Measurements from ENCODE around the gene PRPF8.
A peak's percentile ranks its signal among the peaks of the same experiment; 100 is the strongest.
"Not testable (repeated sequence)": the region's sequence is repeated elsewhere in the genome, so short reads cannot be mapped to it uniquely, and the experiment has no call there.

The PRPF8 gene

DNA sequence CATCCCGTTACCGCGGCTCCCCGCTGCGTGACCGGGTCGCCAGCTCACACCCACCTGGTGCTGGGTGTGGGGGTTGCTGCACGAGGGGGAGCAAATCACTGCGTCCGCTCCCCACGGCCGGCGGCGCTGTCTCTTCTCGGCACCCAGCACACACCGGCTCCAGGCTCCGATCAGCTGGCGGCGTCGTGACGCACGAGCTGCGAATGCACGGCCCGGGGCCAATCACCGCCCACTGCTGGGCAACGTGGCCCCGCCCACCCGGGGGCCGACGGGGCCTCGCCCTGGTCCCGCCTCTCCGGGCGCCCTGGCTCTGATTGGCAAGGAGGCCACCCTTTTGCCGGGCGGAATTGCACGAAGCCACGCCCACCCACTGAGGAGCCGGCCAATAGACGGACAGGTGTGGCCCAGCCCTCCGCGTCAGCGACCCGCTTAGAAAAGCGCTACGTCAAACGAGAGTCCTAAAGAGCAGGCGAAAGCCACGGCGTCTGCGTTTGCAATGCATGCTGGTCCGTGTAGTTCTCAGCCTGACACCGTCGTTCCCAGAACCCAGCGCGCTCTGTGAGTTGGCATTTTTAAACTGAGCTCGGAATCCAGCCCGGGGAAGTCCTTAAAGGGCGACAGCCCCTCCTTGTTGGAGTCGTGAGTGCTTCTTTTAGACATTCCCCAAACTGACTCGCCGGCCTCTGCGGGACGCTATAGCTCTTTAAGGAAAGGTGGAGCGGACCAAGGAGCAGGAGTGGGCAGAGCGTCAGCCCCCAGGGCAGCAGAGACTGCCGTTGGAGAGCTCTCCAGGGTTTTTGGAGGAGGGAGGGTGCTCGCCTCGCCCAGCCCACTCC, 31.6 kb upstream of the PRPF8 start:
- peak; percentile 100 for DNase-seq (ENCODE audit: low spot score)

DNA sequence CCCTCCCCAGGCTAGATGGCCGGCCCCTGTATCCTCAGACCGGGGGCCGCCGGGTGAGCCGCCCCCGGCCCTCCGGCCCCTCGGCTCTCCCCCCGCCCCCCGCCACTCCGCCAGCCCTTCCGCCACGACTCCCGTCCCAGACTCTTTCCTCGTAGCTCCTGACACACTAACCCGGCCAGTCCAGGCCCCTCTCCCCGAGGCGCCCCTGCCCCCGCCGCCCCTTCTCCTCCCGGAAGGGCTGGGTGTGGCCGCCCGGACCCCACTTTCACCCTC, 31.1 kb upstream of the PRPF8 start:
- no peak for DNase-seq (ENCODE audit: low spot score)

DNA sequence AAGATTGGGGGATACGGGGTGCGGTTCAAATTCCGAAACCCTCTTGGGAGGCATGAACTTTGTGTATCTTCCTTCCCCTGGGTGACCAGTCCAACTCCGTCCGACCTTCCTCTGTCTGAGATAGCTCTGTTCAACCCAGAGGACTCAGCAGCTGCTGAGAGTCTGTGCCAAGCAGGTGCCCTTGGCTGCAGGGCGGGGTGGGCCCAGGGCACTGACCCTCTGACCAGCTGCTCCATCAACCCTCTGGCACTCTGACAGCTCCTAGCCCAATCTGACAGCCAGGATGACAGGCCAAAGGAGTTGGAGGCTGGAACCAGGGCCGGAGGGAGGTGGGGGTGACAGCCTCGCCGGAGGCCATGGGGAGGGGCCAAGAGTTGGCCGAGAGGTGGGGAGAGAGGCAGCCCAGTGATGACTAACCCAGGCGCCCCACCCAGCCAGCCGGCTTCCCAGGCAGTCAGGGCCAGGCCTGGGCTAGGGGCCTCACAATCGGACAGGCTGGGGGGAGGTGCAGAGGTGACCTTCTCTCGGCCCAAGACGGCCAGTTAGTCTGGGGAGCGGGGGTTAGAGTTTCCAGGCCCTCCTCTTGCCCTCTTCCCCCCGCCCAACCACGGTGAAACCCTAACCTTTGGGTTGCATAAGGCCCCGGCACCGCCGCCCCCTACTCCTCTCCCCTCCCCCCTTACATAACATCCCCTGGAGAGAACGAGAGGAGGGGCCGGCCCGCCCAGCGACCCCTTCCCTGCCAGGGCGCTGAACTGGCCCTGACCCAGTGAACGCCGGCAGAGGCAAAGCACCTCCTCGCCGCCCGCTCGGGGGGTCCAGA, 30.5 kb upstream of the PRPF8 start:
- DNase-seq (ENCODE audit: low spot score): peak; percentile 84

DNA sequence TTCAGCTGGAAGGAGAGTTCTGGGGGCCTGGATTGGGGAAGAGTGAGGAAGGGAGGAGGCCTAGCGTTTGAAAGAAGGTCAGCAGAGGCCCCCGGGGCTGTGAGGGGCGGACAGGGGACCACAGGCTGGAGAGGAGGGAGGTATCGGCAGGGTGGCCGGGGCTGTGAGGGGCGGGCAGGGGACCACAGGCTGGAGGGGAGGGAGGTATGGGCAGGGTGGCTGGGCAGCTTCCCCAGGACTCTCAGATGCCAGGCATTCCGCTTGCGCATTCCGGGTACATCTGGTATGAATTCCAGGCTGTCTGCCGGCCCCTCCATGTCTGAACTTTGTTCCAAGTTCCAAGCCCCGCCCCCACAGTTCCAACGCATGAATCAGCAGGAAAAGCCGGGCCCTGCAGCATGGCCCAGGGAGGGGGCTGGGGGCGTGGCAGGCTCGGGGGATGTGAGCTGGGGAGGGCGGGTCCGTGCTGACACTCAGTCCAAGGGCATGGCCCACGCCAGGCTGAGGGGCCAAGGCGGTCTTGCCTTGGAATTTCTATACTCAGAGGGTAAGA, 29.8 kb upstream of the PRPF8 start:
- DNase-seq (ENCODE audit: low spot score): peak; percentile 95

DNA sequence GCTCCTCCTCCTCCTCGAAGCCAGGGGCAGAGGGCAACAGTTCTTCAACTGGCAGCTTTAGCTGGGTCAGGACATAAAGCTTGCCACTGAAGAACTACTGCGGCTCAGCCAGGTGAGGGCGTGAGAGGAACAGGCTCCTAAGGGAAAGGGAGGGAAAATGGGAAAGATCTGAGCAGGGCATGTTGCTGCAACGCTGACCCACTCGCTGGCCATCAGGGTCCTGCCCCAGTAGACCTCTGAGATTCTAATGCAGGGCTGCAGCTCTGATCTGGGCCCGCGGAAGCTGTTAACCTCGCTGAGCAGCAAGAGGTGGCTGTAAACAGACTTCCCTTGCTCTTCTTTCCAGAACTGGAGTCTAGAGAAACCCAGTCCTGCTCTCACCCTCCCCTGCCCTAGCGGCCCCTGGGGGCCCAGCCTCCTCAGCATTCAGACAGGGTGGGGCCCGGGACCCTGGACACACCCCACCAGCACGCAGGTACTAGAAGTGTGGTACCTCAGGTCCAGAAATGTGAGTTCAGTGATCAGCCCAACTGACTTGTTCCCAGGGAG, 29.3 kb upstream of the PRPF8 start:
- peak; percentile 82 for DNase-seq (ENCODE audit: low spot score)

DNA sequence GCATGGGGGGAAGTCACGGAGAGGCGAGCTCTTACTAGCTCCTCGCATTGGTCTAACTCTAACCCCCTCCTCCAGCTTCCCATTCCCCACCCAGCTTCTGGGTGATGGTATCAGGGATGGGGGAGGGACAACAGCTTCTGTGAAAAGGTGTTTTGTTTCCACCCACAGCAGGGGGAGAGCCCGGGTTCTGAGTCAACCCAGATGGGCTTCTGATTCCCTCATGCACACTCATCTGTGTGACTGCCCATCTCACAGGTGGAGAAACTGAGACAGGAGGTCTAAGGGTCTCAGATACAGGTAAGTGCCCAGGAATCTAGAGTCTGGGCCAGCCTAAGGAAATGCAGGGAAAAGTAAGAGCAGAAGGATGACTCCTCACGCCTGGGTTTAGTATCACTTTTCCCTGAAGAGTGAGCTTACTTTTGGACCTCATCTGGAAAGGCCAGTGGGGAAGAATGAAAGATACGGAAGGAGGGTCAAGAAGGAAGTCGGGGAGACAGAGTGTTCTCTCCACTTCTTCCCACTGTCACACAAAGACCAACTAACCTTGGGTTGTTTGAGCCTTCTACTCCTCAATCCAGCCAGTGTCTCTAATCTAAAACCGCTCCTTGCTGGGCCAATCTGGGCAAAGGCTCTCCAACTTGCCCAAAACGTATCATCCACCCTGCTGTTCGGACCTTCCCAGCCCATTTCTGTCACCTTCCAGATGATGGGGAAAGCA, 28.7 kb upstream of the PRPF8 start:
- DNase-seq (ENCODE audit: low spot score): no peak

DNA sequence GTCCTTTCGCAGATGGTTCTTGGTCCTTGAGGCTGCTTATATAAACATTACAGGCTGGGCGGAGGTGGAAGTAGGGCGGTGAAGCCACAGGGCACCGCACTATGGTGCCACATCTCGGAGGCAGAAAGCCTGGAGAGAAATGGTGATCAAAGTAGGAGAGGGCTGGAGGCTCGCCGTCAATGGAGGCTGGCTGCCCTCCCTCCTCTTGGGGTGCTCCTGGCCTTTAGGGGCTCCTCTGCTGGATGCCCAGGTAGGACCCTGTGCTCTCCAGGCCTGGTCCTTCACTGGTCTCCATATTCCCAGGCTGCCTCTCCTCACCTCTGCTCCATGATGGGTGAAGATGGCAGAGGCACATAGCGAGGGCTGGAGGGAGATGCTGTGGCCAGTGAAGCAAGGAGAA, 27.6 kb upstream of the PRPF8 start:
- DNase-seq (ENCODE audit: low spot score): no peak

DNA sequence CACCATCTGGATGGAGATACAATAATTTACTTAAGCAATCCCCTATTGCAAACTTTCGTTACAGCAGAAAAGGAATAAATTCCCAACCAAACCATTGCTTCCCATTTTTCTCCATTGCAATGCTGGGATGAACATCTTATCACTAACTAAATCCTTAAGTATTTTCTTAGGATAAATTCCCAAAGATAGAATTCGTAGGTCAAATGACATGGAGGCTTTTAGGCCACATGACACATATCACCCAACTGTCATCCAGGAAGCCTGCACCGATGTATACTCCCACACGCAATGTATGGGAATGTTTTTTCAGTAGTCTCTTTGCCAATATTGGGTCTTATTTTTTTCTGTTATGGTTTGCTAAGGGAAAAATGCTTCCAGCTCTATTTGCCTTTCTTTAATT, 27.1 kb upstream of the PRPF8 start:
- no peak for DNase-seq (ENCODE audit: low spot score)

DNA sequence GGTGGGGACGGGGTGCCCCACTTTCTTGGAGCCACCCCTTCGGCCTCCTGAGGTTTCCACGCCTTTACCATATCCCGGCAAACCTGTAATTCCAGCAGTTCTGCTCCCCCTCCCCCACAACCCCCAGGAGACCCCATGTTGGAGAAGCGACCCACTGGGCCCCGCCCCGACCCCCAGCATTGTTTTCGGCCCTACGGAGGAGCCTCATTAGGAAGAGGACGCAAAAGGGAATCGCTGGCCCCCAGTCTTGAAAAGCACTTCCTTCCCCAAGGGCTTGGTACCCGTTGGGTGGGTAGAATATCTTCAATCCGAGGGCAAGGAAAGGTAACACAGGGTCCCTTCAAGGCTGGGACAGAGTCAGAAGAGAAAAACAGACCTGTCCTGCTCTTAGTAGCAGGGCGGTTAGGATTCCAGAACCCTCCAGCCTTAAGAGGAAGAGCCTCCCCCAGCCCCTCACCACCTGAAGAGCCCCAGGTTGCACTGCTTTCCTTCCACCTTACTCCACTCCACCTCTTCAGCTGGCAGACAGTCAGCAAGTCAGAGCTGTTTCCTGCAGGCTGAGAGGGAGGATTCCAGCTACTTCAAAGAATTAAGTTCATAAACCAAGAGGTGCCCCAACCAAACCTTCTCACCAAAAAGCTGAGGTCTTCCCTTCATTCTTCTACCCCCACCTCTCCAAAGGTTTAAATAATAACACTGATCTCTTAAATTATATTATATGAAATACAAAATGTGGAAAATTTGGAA, 26.3 kb upstream of the PRPF8 start:
- no peak for DNase-seq (ENCODE audit: low spot score)

DNA sequence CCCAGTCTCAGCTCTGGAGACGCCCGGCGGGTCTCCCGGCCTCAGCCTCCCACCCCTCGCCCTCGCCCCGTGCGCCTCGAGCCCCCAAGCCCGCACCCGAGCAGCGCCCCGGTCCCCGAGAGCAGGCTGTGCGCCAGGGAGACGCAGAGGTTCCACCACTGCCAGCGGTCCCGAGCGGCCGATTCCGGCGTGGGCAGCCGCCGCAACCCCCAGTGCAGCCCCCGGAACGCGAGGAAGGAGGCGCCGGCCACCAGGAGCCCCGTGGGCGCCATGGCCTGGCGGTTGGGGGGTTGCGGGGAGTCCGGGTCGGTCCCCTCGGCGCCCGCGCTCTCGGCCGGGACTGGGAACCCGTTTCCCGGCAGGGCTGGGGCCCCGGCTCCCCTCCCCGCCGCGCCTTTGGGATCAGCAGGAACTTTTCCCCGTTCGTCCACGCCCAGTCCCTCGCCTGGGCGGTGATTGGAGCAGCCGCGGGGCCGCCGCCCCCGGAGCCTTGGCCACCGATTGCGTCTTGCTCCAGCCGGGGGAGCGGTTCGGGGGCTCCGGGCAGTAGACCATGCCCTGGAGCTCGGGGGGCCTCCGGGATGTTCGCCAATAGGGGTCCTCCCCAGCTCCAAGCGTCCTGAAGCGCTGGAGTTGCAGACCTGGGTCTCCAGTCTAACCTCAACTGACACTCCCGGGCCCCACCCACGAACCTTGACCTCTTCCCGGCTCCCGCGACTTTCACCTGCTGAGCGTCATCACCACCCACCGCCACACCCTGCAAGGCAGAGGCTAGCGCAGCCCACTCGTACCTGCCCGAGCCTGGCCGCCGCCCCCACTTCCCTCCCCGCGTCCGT, 25.5 kb upstream of the PRPF8 start, which contains the start of gene TLCD2:
TSS of gene TLCD2 (minus strand) at position 407 of the 836 bp plus-strand sequence. CDS start at position 272, 135 bp downstream.
- peak; percentile 74 for DNase-seq (ENCODE audit: low spot score)

DNA sequence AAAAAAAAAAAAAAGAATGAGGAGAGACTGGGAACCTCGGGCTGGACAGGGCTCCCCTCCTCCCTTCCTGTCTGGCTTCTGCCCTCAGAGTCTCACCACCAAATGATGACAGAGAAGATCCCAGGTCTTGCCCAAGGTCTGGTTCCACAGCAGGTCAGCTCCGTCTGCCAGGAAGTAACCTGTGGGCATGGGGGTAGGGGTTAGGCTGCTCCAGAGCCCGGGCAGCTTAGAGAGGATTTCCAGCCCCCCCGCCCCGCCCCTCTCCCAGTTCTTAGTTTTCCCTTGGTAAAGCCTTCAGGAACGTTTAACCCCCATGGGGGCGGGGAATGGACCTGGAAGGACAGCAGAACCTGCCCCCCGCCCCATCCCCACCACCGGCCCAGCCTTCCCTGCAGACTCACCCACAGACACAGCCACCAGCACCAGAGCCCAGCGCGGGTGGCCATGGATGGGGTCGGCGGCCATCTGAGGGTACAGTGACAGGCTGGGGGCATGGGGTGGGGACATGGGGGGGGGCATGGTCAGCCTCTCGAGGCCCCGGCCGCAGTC, 24.8 kb upstream of the PRPF8 start:
- DNase-seq (ENCODE audit: low spot score): peak; percentile 23

DNA sequence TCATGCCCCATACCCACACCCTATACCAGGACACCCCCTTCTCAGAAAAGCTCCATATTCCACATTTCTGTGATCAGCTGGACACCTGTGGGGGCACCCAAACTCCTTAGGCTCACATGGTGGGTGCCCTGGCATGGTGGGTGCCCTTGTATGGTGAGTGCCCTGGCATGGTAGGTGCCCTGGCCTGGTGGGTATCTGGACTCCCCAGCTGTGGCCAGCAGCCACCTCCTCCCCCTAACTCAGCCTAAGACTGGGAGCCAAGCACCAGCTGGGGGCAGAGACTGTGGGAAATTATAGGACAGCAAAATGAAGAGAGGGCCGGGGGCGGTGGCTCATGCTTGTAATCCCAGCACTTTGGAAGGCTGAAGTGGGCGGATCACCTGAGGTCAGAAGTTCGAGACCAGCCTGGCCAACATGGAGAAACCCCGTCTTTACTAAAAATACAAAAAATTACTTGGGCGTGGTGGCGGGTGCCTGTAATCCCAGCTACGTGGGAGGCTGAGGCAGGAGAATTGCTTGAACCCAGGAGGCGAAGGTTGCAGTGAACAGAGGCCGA, 24.2 kb upstream of the PRPF8 start:
- DNase-seq (ENCODE audit: low spot score): not testable (repeated sequence)

DNA sequence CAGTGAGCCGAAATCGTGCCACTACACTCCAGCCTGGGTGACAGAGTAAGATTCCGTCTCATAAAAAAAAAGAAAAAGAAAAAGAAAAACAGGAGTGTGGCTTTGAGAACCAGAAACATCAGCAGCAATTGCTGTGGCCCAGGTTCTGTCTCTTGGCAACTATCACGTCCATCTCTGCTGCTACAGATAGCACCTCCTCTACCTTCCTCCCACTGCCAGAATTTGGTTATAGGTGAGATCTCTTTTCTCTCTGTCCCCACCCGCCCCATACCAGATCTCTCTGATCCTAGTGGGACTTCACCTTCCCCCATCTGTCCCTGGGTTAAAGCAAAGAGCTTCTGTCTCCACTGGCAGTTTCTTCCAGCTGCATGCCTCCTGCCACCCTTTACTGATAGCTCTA, 22.4 kb upstream of the PRPF8 start:
- DNase-seq (ENCODE audit: low spot score): no peak

DNA sequence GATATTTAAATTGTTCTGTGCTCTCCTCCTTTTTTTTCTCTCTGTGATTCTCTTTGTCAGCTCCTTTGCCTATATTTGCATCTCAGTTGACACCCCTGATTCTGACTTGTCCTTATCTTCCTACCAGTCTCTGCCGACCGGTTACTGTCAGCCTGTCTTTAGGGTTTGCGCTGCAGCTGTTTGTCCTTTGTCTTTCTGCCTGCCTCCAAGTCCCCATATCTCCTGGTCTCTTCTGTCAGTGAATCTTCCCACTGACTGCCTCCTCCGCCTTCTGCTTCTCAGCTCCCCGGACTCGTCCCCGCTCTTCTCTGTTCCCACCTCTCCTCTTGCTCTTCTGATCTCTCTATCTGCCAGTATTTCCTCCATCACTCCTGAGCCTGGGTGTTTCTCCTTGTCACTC, 20.3 kb upstream of the PRPF8 start:
- DNase-seq (ENCODE audit: low spot score): no peak

DNA sequence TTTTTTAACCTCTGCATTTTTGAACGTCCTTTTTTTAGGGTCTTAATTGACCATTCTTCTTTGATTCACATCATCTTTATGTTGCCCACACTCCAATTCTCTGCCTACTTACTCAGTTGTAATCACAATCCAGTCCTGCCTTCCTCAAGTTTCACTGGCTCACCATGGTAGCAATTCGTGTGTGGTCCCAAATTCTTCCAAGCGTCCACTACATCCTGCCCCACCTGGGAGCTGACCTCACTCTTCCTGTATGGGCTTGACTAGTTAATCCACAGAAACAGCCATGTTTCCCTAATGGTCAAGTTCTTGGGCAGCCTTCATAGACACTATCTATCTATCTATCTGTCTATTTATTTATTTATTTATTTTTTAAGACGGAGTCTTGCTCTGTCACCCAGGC, 18.4 kb upstream of the PRPF8 start:
- DNase-seq (ENCODE audit: low spot score): peak; percentile 45

DNA sequence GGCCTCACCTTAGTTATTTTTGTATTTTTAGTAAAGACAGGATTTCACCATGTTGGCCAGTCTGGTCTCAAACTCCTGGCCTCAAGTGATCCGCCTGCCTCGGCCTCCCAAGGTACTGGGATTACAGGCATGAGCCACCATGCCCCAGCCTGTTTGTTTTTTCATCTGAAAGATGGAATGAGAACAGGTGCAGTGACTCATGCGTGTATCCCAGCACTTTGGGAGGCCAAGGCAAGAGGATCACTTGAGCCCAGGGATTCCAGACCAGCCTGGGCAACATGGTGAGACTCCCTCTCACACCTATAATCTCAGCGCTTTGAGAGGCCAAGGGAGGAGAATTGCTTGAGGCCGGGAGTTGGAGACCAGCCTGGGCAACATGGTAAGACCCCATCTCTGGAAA, 15.2 kb upstream of the PRPF8 start:
- DNase-seq (ENCODE audit: low spot score): not testable (repeated sequence)

DNA sequence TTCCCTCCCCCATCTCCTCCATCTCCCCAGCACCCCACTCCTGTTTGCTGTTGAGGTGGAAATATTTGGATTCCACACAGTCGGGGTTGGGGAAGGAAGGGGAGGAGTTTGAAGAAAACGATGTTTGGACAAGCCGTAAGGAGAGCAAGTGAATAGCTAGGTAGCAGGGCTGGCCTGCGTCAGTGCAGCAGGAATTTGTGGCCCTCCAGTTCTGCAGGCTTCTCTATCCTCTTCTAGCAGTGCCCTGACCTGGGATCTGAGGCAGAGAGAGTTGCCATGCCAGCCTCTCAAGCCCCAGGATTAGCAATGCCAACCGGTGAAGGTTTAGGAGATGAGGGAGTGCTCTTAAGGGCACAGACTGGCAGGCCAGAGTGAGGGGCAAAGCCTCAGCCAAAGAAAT, 13.0 kb upstream of the PRPF8 start:
- DNase-seq (ENCODE audit: low spot score): no peak

DNA sequence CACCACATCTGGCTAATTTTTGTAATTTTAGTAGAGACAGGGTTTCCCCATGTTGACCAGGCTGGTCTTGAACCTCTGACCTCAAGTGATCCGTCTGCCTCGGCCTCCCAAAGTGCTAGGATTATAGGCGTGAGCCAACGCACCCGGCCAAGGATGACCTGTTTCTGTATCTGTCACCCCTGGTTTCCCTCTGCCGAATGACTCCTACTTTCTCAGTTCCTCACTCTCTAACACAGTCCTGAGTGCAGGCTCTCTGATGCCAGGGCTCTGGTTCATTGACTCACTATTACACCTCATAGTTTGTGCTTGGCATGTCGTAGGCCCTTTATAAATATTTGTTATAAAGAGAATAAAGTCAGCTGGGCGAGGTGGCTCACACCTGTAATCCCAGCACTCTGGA, 10.7 kb upstream of the PRPF8 start:
- DNase-seq (ENCODE audit: low spot score): no peak

DNA sequence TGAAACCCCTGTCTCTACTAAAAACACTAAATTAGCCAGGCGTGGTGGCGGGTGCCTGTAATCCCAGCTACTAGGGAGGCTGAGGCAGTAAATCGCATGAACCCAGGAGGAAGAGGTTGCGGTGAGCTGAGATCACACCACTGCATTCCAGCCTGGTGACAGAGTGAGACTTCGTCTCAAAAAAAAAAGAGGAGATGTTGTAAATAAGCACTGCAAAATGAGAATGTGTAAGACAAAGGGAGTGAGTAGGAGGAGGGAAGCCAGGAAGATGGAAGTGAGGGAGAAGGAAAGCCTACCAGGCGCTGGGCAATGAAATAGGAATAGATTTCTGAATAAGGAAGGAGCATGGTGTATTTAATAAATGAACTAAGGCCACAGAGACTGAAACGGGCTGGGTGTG, 8.7 kb upstream of the PRPF8 start:
- no peak for DNase-seq (ENCODE audit: low spot score)
